ENCODE measurements around the gene ECE1.
"Not testable (repeated sequence)": the region's sequence is repeated elsewhere in the genome, so short reads cannot be mapped to it uniquely, and the experiment has no call there.

DNA sequence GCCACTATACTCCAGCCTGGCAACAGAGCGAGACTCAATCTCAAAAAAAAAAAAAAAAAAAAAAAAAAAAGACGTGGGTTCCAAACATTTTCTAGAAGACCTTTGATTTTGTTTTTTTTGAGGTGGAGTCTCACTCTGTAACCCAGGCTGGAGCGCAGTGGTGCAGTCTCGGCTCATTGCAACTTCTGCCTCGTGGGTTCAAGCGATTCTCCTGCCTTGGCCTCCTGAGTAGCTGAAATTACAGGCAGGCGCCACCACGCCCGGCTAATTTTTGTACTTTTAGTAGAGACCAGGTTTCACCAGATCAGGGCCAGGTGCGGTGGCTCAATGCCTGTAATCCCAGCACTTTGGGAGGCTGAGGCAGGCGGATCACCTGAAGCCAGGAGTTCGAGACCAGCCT lies 117.2 kb downstream of the ECE1 start:
- TF ChIP-seq, protein P1, sequence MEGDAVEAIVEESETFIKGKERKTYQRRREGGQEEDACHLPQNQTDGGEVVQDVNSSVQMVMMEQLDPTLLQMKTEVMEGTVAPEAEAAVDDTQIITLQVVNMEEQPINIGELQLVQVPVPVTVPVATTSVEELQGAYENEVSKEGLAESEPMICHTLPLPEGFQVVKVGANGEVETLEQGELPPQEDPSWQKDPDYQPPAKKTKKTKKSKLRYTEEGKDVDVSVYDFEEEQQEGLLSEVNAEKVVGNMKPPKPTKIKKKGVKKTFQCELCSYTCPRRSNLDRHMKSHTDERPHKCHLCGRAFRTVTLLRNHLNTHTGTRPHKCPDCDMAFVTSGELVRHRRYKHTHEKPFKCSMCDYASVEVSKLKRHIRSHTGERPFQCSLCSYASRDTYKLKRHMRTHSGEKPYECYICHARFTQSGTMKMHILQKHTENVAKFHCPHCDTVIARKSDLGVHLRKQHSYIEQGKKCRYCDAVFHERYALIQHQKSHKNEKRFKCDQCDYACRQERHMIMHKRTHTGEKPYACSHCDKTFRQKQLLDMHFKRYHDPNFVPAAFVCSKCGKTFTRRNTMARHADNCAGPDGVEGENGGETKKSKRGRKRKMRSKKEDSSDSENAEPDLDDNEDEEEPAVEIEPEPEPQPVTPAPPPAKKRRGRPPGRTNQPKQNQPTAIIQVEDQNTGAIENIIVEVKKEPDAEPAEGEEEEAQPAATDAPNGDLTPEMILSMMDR (IDR thresholded peaks at IDR 0.05; ENCODE audit: insufficient read depth, low read length, poor library complexity, severe bottlenecking) = not testable (repeated sequence)
- not testable (repeated sequence) for TF ChIP-seq EZH2phosphoT487 (conservative IDR thresholded peaks at IDR 0.05; ENCODE audit: low read length)

All from SU-DHL-6 (cell line).